Activated effector memory CD4-positive, alpha-beta T cell treated with anti-CD3 and anti-CD28 coated beads, Interleukin-2, amount 50 U/mL, for 16 hours (primary cell): ENCODE measurements around the gene DOCK2.

Experiments used
- DNase-seq: peaks from one replicate; pipeline ENCODE4 v3.0.0-alpha.2; 2020

Gene DOCK2

GRCh38 chr5:169695025-169695625, 58.0 kb downstream of the DOCK2 start:
- DNase-seq = no peak

- DNase-seq = no peak
These were observed 58.9 kb downstream of the DOCK2 start for GRCh38 chr5:169695919-169696490.

GRCh38 chr5:169696621-169697510, 59.8 kb downstream of the DOCK2 start:
- no peak for DNase-seq

GRCh38 chr5:169697511-169697890, 60.4 kb downstream of the DOCK2 start:
- DNase-seq = no peak

- no peak for DNase-seq
These were observed 60.9 kb downstream of the DOCK2 start for GRCh38 chr5:169697976-169698375.

GRCh38 chr5:169700611-169701010, 63.5 kb downstream of the DOCK2 start:
- DNase-seq = no peak

GRCh38 chr5:169701910-169702451, 64.9 kb downstream of the DOCK2 start:
- DNase-seq = no peak

- DNase-seq = no peak
These were observed 65.8 kb downstream of the DOCK2 start for GRCh38 chr5:169702693-169703481.

- no peak for DNase-seq
These were observed 66.7 kb downstream of the DOCK2 start for GRCh38 chr5:169703813-169704212.

GRCh38 chr5:169705322-169705721, 68.2 kb downstream of the DOCK2 start:
- no peak for DNase-seq

GRCh38 chr5:169706071-169706470, 69.0 kb downstream of the DOCK2 start:
- no peak for DNase-seq

GRCh38 chr5:169706758-169707450, 69.8 kb downstream of the DOCK2 start:
- DNase-seq = no peak

GRCh38 chr5:169707686-169708085, 70.6 kb downstream of the DOCK2 start:
- DNase-seq = no peak

- no peak for DNase-seq
These were observed 73.6 kb downstream of the DOCK2 start for GRCh38 chr5:169710675-169711074.

GRCh38 chr5:169711551-169712225, 74.6 kb downstream of the DOCK2 start:
- DNase-seq = no peak

- no peak for DNase-seq
These were observed 75.4 kb downstream of the DOCK2 start for GRCh38 chr5:169712428-169712827.

- no peak for DNase-seq
These were observed 79.2 kb downstream of the DOCK2 start for GRCh38 chr5:169716287-169716686.

GRCh38 chr5:169717288-169717687, 80.2 kb downstream of the DOCK2 start:
- DNase-seq = no peak

GRCh38 chr5:169719360-169720314, 82.6 kb downstream of the DOCK2 start:
- DNase-seq = no peak

GRCh38 chr5:169721771-169722170, 84.7 kb downstream of the DOCK2 start:
- DNase-seq = no peak
